NCI-H2196 treated with DMSO at 0.1 percent for 48 hours (cell line): ENCODE results near the gene DENND1A.
"Not testable (repeated sequence)": the region's sequence is repeated elsewhere in the genome, so short reads cannot be mapped to it uniquely, and the experiment has no call there.

Experiments used
- DNase-seq: peaks from one replicate; lab custom pipeline; 2025; ENCODE audit not compliant: unreplicated experiment; lab: John Stamatoyannopoulos, UW

DENND1A gene

DNA sequence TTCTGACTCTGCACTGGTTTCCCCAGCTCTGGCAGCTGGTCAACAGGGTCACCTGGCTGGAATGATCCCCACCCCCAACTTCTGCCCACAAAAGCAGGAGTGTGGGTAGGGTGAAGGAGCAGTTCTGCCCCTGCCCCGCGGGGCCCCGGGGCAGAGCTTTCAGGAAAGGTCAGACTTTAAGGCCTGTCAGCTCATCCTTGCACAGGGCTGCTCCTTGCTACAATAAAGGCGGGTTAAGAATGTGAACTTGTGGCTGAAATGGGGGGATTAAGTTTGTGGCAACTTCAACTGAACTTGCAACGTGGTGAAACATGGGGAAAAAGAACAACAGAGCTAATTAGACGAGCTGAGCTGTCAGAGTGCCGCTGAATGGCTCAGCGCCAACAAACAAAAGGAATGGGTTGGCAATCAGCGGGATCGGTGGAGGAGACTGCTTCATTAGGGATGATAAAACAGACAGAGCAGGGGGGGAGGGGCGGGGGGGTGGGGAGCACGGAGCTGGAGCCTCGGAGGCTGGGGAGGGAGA is 523.2 kb downstream of the DENND1A start:
- no peak for DNase-seq

DNA sequence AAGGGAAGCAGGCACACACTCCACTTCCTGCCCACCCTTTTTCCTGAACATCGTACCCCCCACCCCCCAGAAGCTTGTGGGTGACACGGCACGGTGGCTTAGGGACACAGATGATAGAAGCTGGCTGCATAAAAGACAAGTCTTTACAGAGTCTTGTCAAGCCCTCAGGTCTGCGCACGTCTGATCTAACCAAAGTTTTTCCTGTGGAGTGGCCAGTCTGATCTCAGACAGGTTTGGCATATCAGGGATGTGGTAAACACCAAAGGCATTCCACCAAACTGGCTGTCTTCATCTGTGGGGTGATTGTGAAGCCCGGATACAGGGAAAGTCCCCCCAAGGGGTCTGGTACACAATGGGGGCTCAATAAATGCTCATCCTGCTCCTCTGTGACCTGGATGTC is 523.9 kb downstream of the DENND1A start:
- no peak for DNase-seq

GRCh38 chr9:123402981-123403509 is 526.9 kb downstream of the DENND1A start:
- DNase-seq = no peak

DNA sequence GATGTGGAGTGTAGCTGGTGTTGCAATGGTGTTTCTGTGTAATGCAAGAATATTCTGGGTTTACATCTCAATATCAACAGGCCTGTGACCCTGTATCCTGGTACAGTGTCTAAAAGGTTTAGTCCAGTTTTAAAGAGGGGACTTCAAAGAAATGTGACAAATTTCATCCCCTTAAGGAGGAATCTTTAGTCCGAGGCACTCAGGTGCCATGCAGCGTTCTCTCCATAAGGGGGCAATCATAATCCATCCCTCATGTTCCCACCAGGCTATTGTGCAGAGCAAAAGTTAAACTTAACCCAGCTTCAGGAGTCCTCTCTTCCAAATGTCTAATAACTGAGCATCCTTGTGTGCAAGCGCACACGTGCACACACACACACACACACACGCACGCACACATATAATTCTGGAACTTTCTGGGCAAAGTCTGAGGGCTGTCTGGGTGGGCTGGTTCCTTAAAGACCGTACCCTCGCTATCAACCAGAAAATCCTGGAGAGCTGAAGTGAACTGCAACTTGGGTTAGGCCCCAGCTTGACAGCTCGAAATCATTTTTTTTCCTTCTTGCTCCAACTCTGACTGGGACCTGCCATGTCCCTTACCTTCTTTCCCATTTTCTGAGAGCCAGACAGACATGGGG is 527.9 kb downstream of the DENND1A start:
- DNase-seq = peak; percentile 7

- no peak for DNase-seq
These were observed 528.9 kb downstream of the DENND1A start for GRCh38 chr9:123400926-123401503.

GRCh38 chr9:123399803-123400378 is 530.0 kb downstream of the DENND1A start:
- no peak for DNase-seq

DNA sequence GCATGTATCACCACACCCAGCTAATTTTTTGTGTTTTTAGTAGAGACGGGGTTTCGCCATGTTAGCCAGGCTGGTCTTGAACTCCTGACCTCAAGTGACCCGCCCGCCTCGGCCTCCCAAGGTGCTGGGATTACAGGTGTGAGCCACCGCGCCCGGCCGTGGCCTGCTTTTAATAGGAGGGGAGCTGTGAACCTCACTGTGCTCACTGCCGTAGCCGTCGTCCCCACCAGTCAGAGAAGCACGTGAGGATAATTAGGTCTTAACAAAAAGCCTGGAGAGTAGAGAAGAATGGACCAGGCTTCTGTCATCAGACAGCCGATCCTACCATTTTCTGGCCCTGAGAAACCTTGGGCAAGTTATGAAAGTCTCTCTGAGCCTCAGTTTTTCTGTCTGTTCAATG is 531.0 kb downstream of the DENND1A start:
- DNase-seq = not testable (repeated sequence)

DNA sequence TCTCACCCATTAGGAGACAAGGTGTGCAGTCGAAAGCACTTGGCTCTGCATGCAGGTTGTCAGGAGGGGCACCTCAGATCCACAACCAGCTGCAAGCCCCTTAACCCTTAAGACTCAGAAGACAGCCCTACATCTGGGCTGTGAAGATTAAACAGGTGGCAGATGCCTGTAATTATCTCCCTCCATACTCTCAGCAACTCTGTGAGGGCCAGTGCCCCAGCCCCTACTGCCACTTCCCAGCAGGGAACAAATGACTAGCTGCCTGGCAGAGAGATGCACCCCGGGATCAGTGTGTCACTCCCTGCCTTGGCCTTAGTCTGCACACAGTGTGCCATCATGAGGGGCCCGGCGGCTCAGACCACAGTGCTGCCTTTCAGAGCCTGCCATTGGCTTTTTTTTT is 532.0 kb downstream of the DENND1A start:
- no peak for DNase-seq

DNA sequence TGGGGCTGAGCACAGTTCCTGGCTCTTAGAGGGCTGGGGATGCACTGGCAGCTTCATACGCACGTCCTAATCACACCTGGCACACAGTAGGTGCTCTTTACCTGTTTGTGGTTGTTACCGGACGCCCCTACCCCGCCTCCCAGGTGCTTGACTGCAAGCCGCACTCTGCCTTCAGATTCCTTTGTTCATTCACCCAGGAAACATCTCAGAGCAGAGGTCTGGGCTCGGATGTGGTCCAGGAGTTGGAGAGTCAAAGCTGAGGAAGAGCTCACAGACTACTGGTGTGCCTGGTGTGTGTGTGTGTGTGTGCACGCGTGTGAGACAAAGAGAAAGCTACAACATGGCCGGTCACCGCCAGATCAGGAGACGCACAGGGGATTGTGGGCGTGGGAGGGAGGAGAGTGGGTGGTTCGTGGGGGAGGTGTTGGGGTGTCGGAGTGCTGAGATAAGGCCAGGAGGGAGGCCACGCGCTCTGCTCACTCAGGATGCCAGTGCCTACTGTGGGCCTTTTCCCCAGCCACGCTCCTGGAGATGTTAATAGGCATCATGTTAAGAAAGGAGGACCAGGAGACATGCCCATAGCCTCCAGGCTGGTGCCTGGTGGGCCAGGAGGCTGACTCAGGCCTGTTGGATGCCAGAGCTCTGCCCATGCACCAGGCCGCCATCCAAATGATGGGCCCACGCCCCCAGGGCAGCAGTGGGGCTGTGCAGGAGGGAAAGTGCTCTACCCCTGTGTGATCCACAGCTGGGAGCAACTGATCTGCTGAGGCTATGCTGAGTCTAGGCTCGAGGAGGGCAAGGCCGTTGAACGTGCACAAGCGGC is 534.0 kb downstream of the DENND1A start:
- DNase-seq = no peak

GRCh38 chr9:123395276-123395688 is 534.6 kb downstream of the DENND1A start:
- peak; percentile 48 for DNase-seq

DNA sequence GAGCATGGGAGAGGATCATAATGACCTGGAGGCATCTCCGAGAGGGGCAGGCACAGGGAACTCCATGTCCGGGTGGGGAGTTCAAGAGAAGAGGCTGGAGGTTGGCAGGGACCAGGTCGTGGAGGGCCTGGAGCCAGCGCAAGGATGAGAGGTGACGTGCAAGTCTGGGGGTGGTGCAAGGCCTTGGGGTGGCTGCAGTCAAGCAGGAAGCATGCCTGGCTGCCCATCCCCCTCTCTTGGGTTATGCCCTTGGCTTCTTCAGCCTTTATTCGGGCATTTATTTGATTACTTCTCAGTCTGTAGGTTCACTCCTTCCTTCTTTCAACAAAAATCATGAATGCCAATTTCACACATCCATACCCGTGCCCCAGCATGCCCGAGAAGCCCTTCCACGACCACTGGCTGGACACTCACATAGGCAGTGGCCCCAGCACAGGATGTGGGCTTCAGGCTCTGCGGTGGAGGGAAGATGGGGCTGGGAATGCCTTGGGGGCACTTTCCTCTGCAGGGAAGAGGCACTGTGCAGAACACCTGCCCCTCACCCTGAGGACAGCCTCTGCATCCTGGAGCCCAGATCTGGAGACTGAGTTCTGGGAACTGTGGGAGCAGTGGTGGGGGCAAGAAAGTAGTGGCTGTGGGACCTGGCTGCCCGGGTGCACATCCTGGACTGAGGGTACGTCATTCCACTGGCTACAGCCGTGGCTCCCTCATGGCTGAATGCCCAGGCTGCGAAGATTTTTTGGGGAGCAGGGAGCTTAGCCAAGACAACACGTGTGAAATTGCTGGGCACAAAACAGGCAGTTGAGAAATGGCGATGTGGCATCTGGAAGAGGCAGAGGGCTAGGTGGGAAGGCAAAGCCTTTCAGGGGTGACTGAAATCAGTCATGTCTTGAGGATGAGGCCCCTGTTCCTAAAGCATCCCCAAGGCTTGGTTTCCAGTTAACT is 535.4 kb downstream of the DENND1A start:
- DNase-seq = no peak

GRCh38 chr9:123392802-123393201 is 537.1 kb downstream of the DENND1A start:
- DNase-seq = no peak

DNA sequence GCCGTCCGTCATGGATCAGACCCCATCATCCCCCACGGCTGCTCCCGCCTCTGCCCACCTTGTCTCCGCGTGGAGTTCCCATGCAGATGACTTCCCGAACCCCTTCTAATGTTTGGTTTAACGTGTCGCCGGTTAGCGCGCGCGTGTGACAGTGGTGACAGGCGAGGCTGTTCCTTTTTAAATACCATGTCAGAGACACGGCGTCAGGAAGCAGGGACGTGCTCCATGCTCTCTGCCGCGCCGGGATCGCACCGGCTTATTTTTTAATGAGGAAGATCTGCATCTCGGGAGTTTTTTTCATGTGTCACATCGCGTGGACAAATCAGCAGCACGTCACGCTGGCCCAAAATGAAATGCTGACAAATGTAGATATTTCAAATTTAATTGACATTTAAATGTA is 538.0 kb downstream of the DENND1A start:
- DNase-seq = no peak

DNA sequence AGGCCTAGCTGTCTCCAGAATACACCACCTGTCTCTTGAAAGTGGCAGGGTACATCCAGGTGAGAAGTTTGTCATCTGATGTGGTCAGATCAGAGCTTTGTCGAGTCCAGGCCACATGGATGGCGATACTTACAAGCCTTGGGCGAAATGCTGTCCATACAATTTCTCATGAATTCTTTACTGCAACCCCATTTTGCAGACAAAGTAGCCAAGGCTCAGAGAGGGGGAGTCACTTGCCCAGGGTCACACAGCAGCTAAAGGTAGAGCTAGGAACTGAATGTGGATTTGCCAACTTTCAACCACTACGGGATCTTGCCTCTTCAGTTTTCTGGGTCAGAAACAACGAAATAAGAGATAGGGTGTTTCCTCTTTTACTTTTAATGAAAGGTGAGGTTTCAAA is 538.7 kb downstream of the DENND1A start:
- DNase-seq = no peak

GRCh38 chr9:123390337-123391135 is 539.4 kb downstream of the DENND1A start:
- no peak for DNase-seq

GRCh38 chr9:123389698-123390097 is 540.2 kb downstream of the DENND1A start:
- no peak for DNase-seq

- no peak for DNase-seq
These were observed 540.9 kb downstream of the DENND1A start for GRCh38 chr9:123389070-123389469.

DNA sequence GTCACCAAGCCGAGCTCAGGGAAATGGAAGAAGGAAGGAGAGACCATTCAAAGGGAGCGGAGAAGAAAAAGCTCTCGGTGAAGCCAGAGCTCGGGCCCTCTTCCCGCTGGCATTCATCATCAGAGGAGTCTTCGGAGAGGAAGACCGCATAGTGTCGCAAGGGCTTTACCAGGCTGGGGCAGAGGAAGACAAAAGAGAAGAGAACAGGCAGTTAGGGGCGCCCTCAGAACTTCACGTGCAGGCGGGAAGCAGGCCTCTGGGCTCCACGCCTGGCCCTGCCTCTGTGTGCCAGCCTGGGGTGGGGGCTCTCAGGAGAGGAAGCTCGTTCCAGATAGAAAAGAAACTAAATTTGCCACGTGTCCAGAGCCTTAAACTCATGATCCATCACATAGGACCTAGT is 542.2 kb downstream of the DENND1A start:
- no peak for DNase-seq

DNA sequence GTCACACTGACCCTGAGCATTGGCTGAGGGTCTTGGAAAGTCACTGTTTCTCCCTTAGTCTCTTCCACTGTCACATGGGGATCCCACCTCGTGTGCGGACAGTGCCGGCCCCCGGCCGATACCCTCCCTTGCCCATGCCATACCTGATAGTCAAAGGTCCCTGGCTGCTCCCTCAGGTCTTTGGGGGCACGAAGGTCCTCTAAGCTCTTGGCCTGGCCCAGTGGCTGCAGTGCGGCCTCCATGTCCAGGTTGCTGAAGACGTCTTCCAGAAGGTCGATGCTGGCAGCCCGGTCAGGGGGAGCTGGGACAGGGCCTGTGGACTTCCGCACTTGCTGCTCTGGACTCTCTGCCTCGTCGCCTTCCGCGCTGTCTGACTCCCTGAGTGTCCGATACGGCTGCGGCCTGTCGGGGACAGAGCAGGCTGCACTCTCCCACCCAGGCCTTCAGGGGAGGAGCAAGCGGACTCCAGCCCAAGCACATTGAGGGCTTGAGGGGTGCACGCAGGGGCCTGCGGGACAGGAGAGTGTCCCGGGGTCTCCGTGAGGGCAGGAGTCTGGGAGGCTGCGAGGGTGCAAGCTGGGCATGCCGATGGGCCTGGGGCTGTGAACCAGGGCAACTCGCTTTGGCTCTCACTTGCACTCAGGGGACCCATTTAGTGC is 546.3 kb downstream of the DENND1A start:
- DNase-seq = no peak
